ENCODE measurements around the gene ABCA12. TPM values are rescaled to one million over a fixed set of nuclear protein-coding genes. Genes with fewer than 3 reads are reported as not detected.

Gene ABCA12
- total and polyA plus RNA-seq, 2 of the 8 experiments (the other 6 are each of a cell fraction or from before 2014, with no cell fraction given), result not detected

DNA sequence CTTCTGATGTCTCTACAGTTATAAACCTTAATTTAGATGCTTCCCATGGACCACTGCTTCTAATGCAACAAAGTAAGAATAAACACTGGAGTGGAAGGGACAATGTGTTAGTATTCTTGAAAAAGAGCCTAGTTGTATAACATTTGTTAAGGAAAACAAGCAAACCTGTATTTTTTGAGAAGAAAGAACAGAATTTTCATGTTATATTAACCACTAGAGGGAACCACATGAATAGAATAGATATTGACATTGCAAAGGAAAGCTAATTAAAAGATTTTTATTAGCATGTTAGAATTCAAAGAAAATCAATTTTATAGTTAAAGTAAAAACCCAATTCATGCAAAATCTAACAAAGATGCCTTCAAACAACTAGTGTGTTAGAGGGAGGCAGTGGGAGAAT, 177.7 kb downstream of the ABCA12 start:
- no peaks in the 10 kb centered on the region for H3K79me2 ChIP-seq (ENCODE audit: control insufficient read depth in 1 of 2, insufficient read depth in 2 of 2, low read length in 2 of 2)
- no peak for DNase-seq (ENCODE audit: low read depth in 1 of 2, low spot score in 2 of 2)
- no peaks in the 10 kb centered on the region for H4K20me1 ChIP-seq (replicated peaks in 1 of 2; ENCODE audit: control insufficient read depth in 1 of 2, insufficient read depth in 2 of 2, low read length in 2 of 2)
- H2BK20ac ChIP-seq (ENCODE audit: low read length), result no peak overlapping the region
- H2AK5ac ChIP-seq (ENCODE audit: low read depth, low read length), result no peak overlapping the region
- no peak overlapping the region for H4K8ac ChIP-seq (ENCODE audit: extremely low read depth, insufficient read depth, low read length)
- no peaks in the 10 kb centered on the region for H3K79me1 ChIP-seq (ENCODE audit: low read depth, low read length)
- no peak overlapping the region for H3K9ac ChIP-seq (replicated peaks in 1 of 4; ENCODE audit: extremely low read depth in 1 of 4, low read depth in 3 of 4, low read length in 3 of 4)
- H3K27ac ChIP-seq (ENCODE audit: low read depth, low read length), result no peak overlapping the region
- H2BK120ac ChIP-seq (replicated peaks; ENCODE audit: low read depth, low read length), result no peak overlapping the region
- ChIA-PET CTCF (ENCODE audit: partially characterized antibody) (interaction anchor here (0.6 to 1.9 kb wide), 3 partner anchors 12 to 503 kb away, joined by 4 to 5 read pairs (median 4); no protein-coding TSS in a partner anchor), POLR2A (ENCODE audit: partially characterized antibody) (no interaction called here)
- H3K14ac ChIP-seq (ENCODE audit: insufficient read length), result no peak overlapping the region
- no peak overlapping the region for H2BK15ac ChIP-seq (ENCODE audit: low read length)
- H2AFZ ChIP-seq (ENCODE audit: low read length), result no peak overlapping the region
- no peak overlapping the region for H4K91ac ChIP-seq (replicated peaks; ENCODE audit: insufficient read length, low read length)
- H3K4me2 ChIP-seq (ENCODE audit: insufficient read depth in 1 of 2, low read depth in 2 of 2, low read length in 2 of 2), result no peak overlapping the region
- H4K5ac ChIP-seq (ENCODE audit: insufficient read length, low read depth, low read length), result no peak overlapping the region
- no peaks in the 10 kb centered on the region for H3K4me1 ChIP-seq (replicated peaks in 1 of 4; ENCODE audit: control insufficient read depth in 3 of 4, insufficient read depth in 4 of 4, low read length in 3 of 4)
- no peak overlapping the region for H2BK12ac ChIP-seq (ENCODE audit: low read depth, low read length)
- H3K27me3 ChIP-seq (replicated peaks in 1 of 4; ENCODE audit: control insufficient read depth in 3 of 4, extremely low read depth in 1 of 4, insufficient read depth in 3 of 4, low read length in 3 of 4), result no peaks in the 10 kb centered on the region
- H3K36me3 ChIP-seq (ENCODE audit: control insufficient read depth in 2 of 4, insufficient read depth in 4 of 4, low read length in 3 of 4), result no peaks in the 10 kb centered on the region
- no peak overlapping the region for H3K4me3 ChIP-seq (ENCODE audit: extremely low read depth in 1 of 4, insufficient read depth in 2 of 4, low read depth in 3 of 4, low read length in 4 of 4)
- no peaks in the 10 kb centered on the region for H3K9me3 ChIP-seq (ENCODE audit: insufficient read depth in 2 of 2, low read depth in 1 of 2, low read length in 1 of 2)
- H3K4ac ChIP-seq (replicated peaks; ENCODE audit: insufficient read length, low read depth, low read length), result no peak overlapping the region
- no peak for TF ChIP-seq TAF1 (IDR thresholded peaks at IDR 0.05; ENCODE audit: low read depth, low read length)
- TF ChIP-seq NRF1 (IDR thresholded peaks at IDR 0.05; ENCODE audit: low read depth, low read length), result no peak
- TF ChIP-seq, protein P1, sequence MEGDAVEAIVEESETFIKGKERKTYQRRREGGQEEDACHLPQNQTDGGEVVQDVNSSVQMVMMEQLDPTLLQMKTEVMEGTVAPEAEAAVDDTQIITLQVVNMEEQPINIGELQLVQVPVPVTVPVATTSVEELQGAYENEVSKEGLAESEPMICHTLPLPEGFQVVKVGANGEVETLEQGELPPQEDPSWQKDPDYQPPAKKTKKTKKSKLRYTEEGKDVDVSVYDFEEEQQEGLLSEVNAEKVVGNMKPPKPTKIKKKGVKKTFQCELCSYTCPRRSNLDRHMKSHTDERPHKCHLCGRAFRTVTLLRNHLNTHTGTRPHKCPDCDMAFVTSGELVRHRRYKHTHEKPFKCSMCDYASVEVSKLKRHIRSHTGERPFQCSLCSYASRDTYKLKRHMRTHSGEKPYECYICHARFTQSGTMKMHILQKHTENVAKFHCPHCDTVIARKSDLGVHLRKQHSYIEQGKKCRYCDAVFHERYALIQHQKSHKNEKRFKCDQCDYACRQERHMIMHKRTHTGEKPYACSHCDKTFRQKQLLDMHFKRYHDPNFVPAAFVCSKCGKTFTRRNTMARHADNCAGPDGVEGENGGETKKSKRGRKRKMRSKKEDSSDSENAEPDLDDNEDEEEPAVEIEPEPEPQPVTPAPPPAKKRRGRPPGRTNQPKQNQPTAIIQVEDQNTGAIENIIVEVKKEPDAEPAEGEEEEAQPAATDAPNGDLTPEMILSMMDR (IDR thresholded peaks at IDR 0.05; ENCODE audit: control extremely low read depth in 1 of 3, insufficient read depth in 1 of 3, low read depth in 1 of 3, low read length in 3 of 3), result no peak
- TF ChIP-seq, protein P2, sequence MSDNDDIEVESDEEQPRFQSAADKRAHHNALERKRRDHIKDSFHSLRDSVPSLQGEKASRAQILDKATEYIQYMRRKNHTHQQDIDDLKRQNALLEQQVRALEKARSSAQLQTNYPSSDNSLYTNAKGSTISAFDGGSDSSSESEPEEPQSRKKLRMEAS (IDR thresholded peaks at IDR 0.05), result no peak
- no peak for TF ChIP-seq RFX5 (IDR thresholded peaks at IDR 0.05; ENCODE audit: borderline replicate concordance, low read depth, low read length)
- no peak for TF ChIP-seq SRF (IDR thresholded peaks at IDR 0.05; ENCODE audit: low read depth, low read length)
- no peak for TF ChIP-seq RNF2 (IDR thresholded peaks at IDR 0.05; ENCODE audit: borderline replicate concordance, low read depth, low read length, missing control alignments, poor library complexity, severe bottlenecking)
- TF ChIP-seq SP4 (IDR thresholded peaks at IDR 0.05; ENCODE audit: low read length), result no peak
- no peak for TF ChIP-seq SIRT6 (IDR thresholded peaks at IDR 0.05; ENCODE audit: low read length)
- no peak overlapping the region for H3K23ac ChIP-seq (ENCODE audit: insufficient read length)
- H3K23me2 ChIP-seq (ENCODE audit: low read depth, low read length), result no peaks in the 10 kb centered on the region
- no peak overlapping the region for H3K18ac ChIP-seq (ENCODE audit: extremely low read depth, low read length)
- H2BK5ac ChIP-seq (ENCODE audit: low read depth, low read length), result no peak overlapping the region
- no peak overlapping the region for H3K56ac ChIP-seq (replicated peaks; ENCODE audit: insufficient read length, low read depth, low read length)
- no peak for FAIRE-seq
